NCI-H2107 (cell line): ENCODE results near the gene LDAH.

Experiments
- DNase-seq: peaks from one replicate; lab custom pipeline; 2025; lab: John Stamatoyannopoulos, UW

The LDAH gene

GRCh38 chr2:20682167-20682920, 140.6 kb downstream of the LDAH start:
- DNase-seq: no peak

- no peak for DNase-seq
These were observed 142.0 kb downstream of the LDAH start for GRCh38 chr2:20680744-20681375.

DNA sequence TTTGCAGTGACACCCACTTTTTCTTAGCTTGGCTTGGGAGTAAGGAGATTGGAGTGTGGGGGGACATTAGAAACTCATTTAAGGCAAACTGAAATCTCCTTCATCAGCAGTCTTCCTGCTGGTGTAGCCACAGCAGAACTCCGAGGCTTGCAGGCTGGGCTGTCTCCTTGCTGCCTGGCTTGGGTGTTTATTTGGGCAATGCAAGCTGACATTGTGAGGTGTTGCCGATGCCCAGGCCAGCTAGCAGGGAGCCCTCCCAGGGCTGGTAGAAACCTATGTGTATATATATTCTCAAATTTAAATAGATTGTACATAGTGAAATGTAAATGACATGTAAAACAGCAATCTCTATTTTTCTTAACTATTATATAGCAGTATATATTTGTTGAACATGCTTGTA, 144.1 kb downstream of the LDAH start:
- DNase-seq: no peak

GRCh38 chr2:20678086-20678395, 144.9 kb downstream of the LDAH start:
- no peak for DNase-seq

DNA sequence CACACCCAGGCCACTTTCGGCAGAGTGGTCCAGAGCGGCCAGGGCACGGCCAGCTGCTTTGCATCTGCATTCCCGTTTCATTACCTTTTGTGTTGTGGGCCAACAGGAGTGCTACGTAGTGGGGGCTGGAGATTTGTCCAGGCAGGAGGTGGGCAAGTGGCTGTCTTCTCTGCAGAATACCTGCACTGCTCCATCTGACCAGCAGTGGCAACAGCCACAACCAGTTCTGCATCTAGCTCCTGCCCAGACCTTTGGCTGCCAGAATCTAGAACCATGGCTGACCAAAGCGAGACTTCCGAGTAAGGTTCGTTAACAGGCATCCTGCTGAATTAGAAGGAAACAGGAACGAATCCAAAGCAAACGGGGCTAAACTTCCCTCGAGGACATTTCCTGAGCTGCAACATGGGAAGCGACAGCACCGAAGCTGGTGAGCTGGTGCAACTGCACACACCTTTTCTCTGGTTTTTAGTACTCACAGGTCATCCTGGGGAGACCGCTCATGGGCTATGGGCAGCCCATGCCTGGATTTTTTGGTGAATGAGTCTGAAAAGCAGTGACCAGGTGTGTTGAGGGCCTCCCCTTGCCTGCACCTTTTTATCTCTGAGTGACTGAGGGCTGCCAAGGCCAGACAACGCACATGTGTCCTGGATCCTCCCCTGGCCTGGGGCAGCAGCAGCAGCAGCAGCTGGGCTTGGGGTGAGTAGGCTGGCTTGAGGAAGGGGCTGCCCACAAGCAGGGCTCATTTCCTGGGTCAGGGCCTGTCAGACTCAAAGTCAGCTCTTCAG, 145.4 kb downstream of the LDAH start:
- no peak for DNase-seq

- DNase-seq: no peak
These were observed 146.3 kb downstream of the LDAH start for GRCh38 chr2:20676353-20677215.

DNA sequence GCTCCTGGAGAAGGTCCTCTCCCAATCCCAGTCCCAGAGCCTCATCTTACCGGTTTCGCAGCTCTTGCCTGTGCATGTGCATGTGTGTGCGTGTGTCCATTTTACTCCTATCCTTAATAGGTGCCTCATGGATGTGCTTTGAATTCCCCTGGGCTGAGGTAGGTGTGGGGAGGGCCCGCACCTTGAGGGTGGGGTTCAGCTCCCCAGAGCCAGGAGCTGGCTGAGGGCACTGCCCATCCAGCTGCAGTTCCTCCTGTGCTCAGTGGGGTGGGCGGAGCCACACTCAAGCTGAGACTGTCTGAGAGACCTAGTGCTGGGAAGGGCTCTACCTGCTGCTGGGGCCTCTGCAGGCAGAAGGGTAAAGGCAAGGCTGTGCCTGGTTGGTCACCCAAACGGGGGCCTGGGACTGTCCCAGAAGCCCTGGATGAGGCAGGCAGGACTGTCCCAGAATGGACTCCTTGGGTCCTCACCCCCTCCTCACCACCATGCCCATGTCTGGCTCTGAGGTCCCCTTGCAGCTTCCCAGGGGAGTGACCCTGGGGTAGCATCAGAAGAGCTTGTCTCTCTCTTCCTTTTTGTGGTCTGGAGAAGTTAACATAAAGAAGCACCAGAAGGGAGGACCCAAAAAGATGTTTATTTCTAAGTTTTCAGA, 147.1 kb downstream of the LDAH start:
- no peak for DNase-seq

DNA sequence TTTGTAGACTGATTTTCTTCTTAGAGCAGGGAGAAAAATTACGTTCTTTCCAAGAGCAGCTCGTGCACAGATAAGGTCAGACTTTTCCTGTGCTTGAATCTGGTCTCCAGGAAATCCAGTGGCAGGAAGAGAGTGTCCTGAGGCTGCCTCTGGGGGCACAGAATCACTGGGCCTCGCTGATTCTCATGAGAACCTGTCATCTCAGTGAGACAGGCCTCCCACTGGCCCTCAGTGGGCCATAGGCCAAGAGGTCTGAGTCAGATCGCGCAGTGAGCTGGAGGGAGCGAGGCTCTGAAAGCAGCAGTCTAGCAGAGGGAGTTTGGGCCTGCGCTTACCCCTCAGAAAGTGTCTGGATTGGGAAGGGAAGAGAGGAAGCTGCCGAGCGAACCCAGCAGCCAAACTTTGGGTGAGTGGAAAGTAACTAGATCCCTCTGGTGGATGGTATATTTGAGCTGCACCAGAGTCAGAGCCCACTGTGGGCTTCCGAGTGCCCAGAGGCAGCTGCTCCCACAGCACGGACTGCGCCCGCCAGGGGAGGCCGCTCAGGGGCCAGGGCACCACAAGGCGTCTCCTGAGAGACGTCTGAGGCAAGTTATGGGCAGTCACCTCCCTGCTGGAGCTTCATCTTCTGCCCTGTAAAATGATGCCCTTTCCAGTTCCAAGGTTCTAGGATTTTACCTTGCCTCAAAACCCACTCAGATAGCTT, 147.8 kb downstream of the LDAH start:
- no peak for DNase-seq

DNA sequence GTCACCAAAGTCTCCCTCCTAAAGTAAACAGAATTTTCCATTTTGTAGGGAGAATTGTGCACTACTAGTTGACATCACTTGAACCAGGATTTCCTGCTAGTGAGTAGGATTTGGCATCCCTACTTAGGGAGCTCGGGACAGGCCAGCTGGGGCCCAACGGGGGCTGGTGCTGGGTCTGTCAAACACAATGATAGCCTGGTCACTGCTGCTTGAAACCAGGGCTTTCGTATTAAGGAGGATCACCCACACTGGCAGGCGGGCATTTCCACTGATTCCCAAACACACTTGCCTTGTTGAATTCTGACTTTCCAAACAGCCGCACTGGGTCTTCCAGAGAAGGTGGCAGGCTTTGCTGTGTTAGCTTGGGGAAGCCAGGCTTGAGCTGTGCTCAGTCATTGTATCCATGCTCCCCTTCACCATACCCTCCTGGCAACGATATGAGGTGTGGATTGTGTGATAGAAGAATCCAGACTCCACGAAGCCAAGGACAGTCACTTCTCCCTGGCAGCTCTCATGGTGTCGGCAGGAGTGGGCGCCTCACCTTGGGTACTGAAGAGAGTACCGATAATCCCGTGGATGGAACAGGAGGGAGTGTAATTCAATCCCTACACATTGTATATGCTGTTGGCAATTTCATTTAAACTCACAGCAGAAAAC, 148.5 kb downstream of the LDAH start:
- DNase-seq: no peak

DNA sequence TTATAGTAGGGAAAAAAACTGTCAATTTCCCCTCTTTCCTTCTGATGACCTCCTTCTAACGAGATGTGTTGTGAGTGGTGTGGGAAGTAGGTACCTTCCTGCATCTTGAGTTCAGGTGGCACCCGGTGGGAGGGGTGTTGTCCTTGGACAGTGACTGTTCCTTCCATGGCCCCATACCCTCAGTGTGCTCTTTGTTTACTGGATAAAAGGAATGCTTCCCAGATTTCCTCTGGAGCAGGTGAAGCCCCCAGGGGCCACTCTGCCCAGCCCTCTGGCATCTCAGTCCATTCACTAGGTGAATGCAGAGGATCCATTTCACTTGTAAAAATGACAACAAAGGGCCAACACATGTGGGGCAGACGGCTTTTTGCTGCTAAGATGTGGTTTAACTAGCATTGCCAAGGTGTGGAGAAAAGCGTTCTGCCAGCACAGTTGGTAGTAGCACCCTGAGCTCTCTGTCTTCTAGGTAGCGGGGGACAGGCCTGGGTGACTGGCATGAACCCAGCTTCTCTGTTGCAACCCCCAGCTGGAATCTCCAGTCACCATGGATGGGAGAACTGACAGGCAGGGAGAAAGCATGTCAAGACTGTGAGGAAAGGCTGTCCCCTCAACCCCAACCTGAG, 149.1 kb downstream of the LDAH start:
- no peak for DNase-seq

GRCh38 chr2:20672201-20672951, 150.5 kb downstream of the LDAH start:
- no peak for DNase-seq

DNA sequence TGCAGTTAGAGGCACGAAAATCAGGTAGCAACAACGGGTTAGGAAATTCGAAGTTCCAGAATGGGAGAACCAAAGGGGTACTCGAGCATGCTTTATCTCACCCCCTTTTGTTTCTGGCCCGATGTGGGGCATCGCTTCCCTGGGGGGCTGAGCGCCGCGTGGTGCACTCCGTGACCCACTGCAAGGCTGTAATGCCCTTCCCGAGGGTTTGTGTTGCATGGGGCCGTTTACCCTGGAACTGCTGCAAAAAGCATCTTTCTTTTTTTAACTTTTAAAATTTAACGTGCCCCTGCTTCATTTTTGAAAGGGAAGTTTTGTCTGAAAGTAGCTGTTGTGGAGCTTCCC, 151.2 kb downstream of the LDAH start:
- no peak for DNase-seq

DNA sequence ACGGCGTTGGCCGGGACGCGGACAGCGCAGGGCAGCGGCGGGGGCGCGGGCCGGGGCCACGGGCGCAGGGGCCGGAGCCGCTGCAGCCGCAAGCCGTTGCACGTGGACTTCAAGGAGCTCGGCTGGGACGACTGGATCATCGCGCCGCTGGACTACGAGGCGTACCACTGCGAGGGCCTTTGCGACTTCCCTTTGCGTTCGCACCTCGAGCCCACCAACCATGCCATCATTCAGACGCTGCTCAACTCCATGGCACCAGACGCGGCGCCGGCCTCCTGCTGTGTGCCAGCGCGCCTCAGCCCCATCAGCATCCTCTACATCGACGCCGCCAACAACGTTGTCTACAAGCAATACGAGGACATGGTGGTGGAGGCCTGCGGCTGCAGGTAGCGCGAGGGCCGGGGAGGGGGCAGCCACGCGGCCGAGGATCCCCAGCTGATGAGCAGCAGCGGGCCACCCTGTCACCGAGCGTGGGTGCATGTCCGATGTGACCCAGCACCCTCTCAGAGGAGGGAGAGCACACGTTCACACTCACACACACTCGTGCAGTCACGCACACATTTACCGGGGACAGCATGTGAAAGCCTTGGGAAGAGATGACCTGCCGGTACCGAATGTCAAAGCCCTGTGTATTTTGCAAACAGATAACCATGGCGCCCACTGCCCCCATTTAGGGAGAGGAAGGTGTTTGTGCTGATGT, 151.7 kb downstream of the LDAH start:
- no peak for DNase-seq

DNA sequence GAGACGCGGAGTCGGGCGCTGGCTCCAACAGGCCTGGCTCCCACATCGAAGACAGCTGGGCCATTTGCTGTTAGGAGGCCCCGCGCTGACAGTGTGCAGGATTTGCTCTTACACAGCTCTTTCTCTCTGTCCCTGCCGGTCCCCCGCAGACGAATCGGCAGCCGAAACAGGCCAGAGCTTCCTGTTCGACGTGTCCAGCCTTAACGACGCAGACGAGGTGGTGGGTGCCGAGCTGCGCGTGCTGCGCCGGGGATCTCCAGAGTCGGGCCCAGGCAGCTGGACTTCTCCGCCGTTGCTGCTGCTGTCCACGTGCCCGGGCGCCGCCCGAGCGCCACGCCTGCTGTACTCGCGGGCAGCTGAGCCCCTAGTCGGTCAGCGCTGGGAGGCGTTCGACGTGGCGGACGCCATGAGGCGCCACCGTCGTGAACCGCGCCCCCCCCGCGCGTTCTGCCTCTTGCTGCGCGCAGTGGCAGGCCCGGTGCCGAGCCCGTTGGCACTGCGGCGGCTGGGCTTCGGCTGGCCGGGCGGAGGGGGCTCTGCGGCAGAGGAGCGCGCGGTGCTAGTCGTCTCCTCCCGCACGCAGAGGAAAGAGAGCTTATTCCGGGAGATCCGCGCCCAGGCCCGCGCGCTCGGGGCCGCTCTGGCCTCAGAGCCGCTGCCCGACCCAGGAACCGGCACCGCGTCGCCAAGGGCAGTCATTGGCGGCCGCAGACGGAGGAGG, 152.4 kb downstream of the LDAH start:
- no peak for DNase-seq

GRCh38 chr2:20669562-20670314, 153.2 kb downstream of the LDAH start:
- no peak for DNase-seq

- no peak for DNase-seq
These were observed 153.9 kb downstream of the LDAH start for GRCh38 chr2:20668871-20669475.

GRCh38 chr2:20668451-20668850, 154.4 kb downstream of the LDAH start:
- no peak for DNase-seq
